ENCODE data around the gene RASGRP1.
A peak's percentile ranks its signal among the peaks of the same experiment; 100 is the strongest.

Gene RASGRP1

GRCh38 chr15:38460543-38460942 lies 104.1 kb downstream of the RASGRP1 start:
- H3K4me1 ChIP-seq (ENCODE audit: control extremely low read depth in 1 of 4, control insufficient read depth in 4 of 4, insufficient read depth in 4 of 4, low read length in 3 of 4): peaks cover 0 to 14% (median 10%) of the 10 kb centered on the region in 4 experiments
- peaks cover 0 to 17% (median 3%) of the 10 kb centered on the region in 4 experiments for H3K36me3 ChIP-seq (ENCODE audit: control insufficient read depth in 4 of 4, insufficient read depth in 4 of 4, low read length in 3 of 4)
- ChIA-PET CTCF (interaction anchor here (0.8 to 1.0 kb wide), 2 partner anchors 9 to 12 kb away, joined by 3 to 4 read pairs; no protein-coding TSS in a partner anchor), POLR2A (interaction anchor here (0.6 kb wide), 1 partner anchor 183 kb away, joined by 3 read pairs; no protein-coding TSS in a partner anchor)
- DNase-seq: no peak
- H3K4me3 ChIP-seq (ENCODE audit: control insufficient read depth in 1 of 7, extremely low read depth in 1 of 7, insufficient read depth in 4 of 7, low read depth in 2 of 7, low read length in 6 of 7): no peak overlapping the region
- 100% methylated on average over 1 of the region's 3 CpGs for WGBS (ENCODE audit: insufficient coverage)
- H3K9me3 ChIP-seq (ENCODE audit: control extremely low read depth in 1 of 5, control insufficient read depth in 4 of 5, insufficient read depth in 2 of 5, low read depth in 1 of 5, low read length in 4 of 5): no peaks in the 10 kb centered on the region
- no peak overlapping the region for H3K27ac ChIP-seq (ENCODE audit: insufficient read depth in 1 of 2, low read depth in 1 of 2, low read length in 2 of 2, poor library complexity in 1 of 2, severe bottlenecking in 2 of 2)
- no peaks in the 10 kb centered on the region for H3K27me3 ChIP-seq (replicated peaks in 2 of 5; ENCODE audit: control insufficient read depth in 4 of 5, insufficient read depth in 5 of 5, low read length in 4 of 5)

GRCh38 chr15:38459480-38459879 lies 105.1 kb downstream of the RASGRP1 start:
- H3K4me1 ChIP-seq (ENCODE audit: control extremely low read depth in 1 of 4, control insufficient read depth in 4 of 4, insufficient read depth in 4 of 4, low read length in 3 of 4): peaks cover 7 to 21% (median 20%) of the 10 kb centered on the region in 4 experiments
- no peaks in the 10 kb centered on the region for H3K27me3 ChIP-seq (replicated peaks in 2 of 5; ENCODE audit: control insufficient read depth in 4 of 5, insufficient read depth in 5 of 5, low read length in 4 of 5)
- H3K36me3 ChIP-seq (ENCODE audit: control insufficient read depth in 4 of 4, insufficient read depth in 4 of 4, low read length in 3 of 4): peaks cover 0 to 17% (median 3%) of the 10 kb centered on the region in 4 experiments
- DNase-seq: no peak
- ChIA-PET CTCF (interaction anchor here (1.0 to 2.7 kb wide), 3 partner anchors 13 to 225 kb away, joined by 3 to 16 read pairs (median 3); no protein-coding TSS in a partner anchor), POLR2A (interaction anchor here (0.5 kb wide), 1 partner anchor 1717 kb away, joined by 3 read pairs; no protein-coding TSS in a partner anchor)
- WGBS (ENCODE audit: insufficient coverage): 93% methylated on average over 3 of the region's 6 CpGs
- no peaks in the 10 kb centered on the region for H3K9me3 ChIP-seq (ENCODE audit: control extremely low read depth in 1 of 5, control insufficient read depth in 4 of 5, insufficient read depth in 2 of 5, low read depth in 1 of 5, low read length in 4 of 5)
- no peak overlapping the region for H3K4me3 ChIP-seq (ENCODE audit: control insufficient read depth in 1 of 7, extremely low read depth in 1 of 7, insufficient read depth in 4 of 7, low read depth in 2 of 7, low read length in 6 of 7)
- no peak overlapping the region for H3K27ac ChIP-seq (ENCODE audit: insufficient read depth in 1 of 2, low read depth in 1 of 2, low read length in 2 of 2, poor library complexity in 1 of 2, severe bottlenecking in 2 of 2)

GRCh38 chr15:38458646-38459045 lies 106.0 kb downstream of the RASGRP1 start:
- DNase-seq: no peak
- H3K27me3 ChIP-seq (replicated peaks in 2 of 5; ENCODE audit: control insufficient read depth in 4 of 5, insufficient read depth in 5 of 5, low read length in 4 of 5): no peaks in the 10 kb centered on the region
- peaks cover 7 to 22% (median 20%) of the 10 kb centered on the region in 4 experiments for H3K4me1 ChIP-seq (ENCODE audit: control extremely low read depth in 1 of 4, control insufficient read depth in 4 of 4, insufficient read depth in 4 of 4, low read length in 3 of 4)
- peaks cover 0 to 17% (median 3%) of the 10 kb centered on the region in 4 experiments for H3K36me3 ChIP-seq (ENCODE audit: control insufficient read depth in 4 of 4, insufficient read depth in 4 of 4, low read length in 3 of 4)
- no peak overlapping the region for H3K27ac ChIP-seq (ENCODE audit: insufficient read depth in 1 of 2, low read depth in 1 of 2, low read length in 2 of 2, poor library complexity in 1 of 2, severe bottlenecking in 2 of 2)
- 97% methylated on average over 4 of the region's 5 CpGs for WGBS (ENCODE audit: insufficient coverage)
- H3K9me3 ChIP-seq (ENCODE audit: control extremely low read depth in 1 of 5, control insufficient read depth in 4 of 5, insufficient read depth in 2 of 5, low read depth in 1 of 5, low read length in 4 of 5): no peaks in the 10 kb centered on the region
- ChIA-PET POLR2A (no interaction called here), CTCF (interaction anchor here (1.1 to 2.7 kb wide), 6 partner anchors 11 to 241 kb away, joined by 3 to 16 read pairs (median 6); no protein-coding TSS in a partner anchor)
- H3K4me3 ChIP-seq (ENCODE audit: control insufficient read depth in 1 of 7, extremely low read depth in 1 of 7, insufficient read depth in 4 of 7, low read depth in 2 of 7, low read length in 6 of 7): no peak overlapping the region

GRCh38 chr15:38455092-38455491 lies 109.5 kb downstream of the RASGRP1 start:
- WGBS (ENCODE audit: insufficient coverage): 7% methylated on average over 3 of the region's 4 CpGs
- DNase-seq: peak in 2 of 3 donors; percentile 42 to 51
- Histone ChIP-seq H3K27me3 (replicated peaks in 2 of 5; ENCODE audit: control insufficient read depth in 4 of 5, insufficient read depth in 5 of 5, low read length in 4 of 5) (no peaks in the 10 kb centered on the region), H3K4me1 (ENCODE audit: control extremely low read depth in 1 of 4, control insufficient read depth in 4 of 4, insufficient read depth in 4 of 4, low read length in 3 of 4) (peaks cover 7 to 25% (median 19%) of the 10 kb centered on the region in 4 experiments), H3K36me3 (ENCODE audit: control insufficient read depth in 4 of 4, insufficient read depth in 4 of 4, low read length in 3 of 4) (peaks cover 0 to 17% (median 3%) of the 10 kb centered on the region in 4 experiments), H3K9me3 (ENCODE audit: control extremely low read depth in 1 of 5, control insufficient read depth in 4 of 5, insufficient read depth in 2 of 5, low read depth in 1 of 5, low read length in 4 of 5) (no peaks in the 10 kb centered on the region), H3K27ac (ENCODE audit: insufficient read depth in 1 of 2, low read depth in 1 of 2, low read length in 2 of 2, poor library complexity in 1 of 2, severe bottlenecking in 2 of 2) (peak overlapping the region; percentile 86 to 95), H3K4me3 (ENCODE audit: control insufficient read depth in 1 of 7, extremely low read depth in 1 of 7, insufficient read depth in 4 of 7, low read depth in 2 of 7, low read length in 6 of 7) (peak overlapping the region in 6 of 7 experiments; percentile 57 to 97 (median 94))
- ChIA-PET POLR2A (no interaction called here), CTCF (interaction anchor here (0.8 to 2.9 kb wide), 10 partner anchors 8 to 460 kb away, joined by 3 to 22 read pairs (median 5); partner anchors contain the start of gene RASGRP1)

- H3K27me3 ChIP-seq (replicated peaks in 2 of 5; ENCODE audit: control insufficient read depth in 4 of 5, insufficient read depth in 5 of 5, low read length in 4 of 5): no peaks in the 10 kb centered on the region
- CTCF ChIA-PET: interaction anchor here (0.8 to 2.9 kb wide), 12 partner anchors 9 to 460 kb away, joined by 3 to 22 read pairs (median 4); partner anchors contain the start of gene RASGRP1
- DNase-seq: no peak
- H3K9me3 ChIP-seq (ENCODE audit: control extremely low read depth in 1 of 5, control insufficient read depth in 4 of 5, insufficient read depth in 2 of 5, low read depth in 1 of 5, low read length in 4 of 5): no peaks in the 10 kb centered on the region
- peaks cover 7 to 25% (median 17%) of the 10 kb centered on the region in 4 experiments for H3K4me1 ChIP-seq (ENCODE audit: control extremely low read depth in 1 of 4, control insufficient read depth in 4 of 4, insufficient read depth in 4 of 4, low read length in 3 of 4)
- H3K36me3 ChIP-seq (ENCODE audit: control insufficient read depth in 4 of 4, insufficient read depth in 4 of 4, low read length in 3 of 4): peaks cover 0 to 17% (median 3%) of the 10 kb centered on the region in 4 experiments
- peak overlapping the region; percentile 86 to 95 for H3K27ac ChIP-seq (ENCODE audit: insufficient read depth in 1 of 2, low read depth in 1 of 2, low read length in 2 of 2, poor library complexity in 1 of 2, severe bottlenecking in 2 of 2)
- H3K4me3 ChIP-seq (ENCODE audit: control insufficient read depth in 1 of 7, extremely low read depth in 1 of 7, insufficient read depth in 4 of 7, low read depth in 2 of 7, low read length in 6 of 7): peak overlapping the region; percentile 57 to 97 (median 93)
- WGBS (ENCODE audit: insufficient coverage): 0% methylated on average over 3 of the region's 12 CpGs
- POLR2A ChIA-PET: no interaction called here
These were observed 109.9 kb downstream of the RASGRP1 start for GRCh38 chr15:38454696-38455090.

GRCh38 chr15:38453971-38454695 lies 110.5 kb downstream of the RASGRP1 start, which contains the start of gene FAM98B:
Gene FAM98B, plus strand, starts transcription at chr15:38454127. Its CDS starts 35 bp downstream, at chr15:38454162.
- peak; percentile 88 to 89 (median 88) for DNase-seq
- ChIA-PET POLR2A (no interaction called here), CTCF (interaction anchor here (0.7 to 2.9 kb wide), 12 partner anchors 9 to 459 kb away, joined by 3 to 22 read pairs (median 4); partner anchors contain the start of gene RASGRP1)
- Histone ChIP-seq H3K36me3 (ENCODE audit: control insufficient read depth in 4 of 4, insufficient read depth in 4 of 4, low read length in 3 of 4) (peaks cover 0 to 12% (median 3%) of the 10 kb centered on the region in 4 experiments), H3K4me1 (ENCODE audit: control extremely low read depth in 1 of 4, control insufficient read depth in 4 of 4, insufficient read depth in 4 of 4, low read length in 3 of 4) (peaks cover 7 to 25% (median 15%) of the 10 kb centered on the region in 4 experiments), H3K4me3 (ENCODE audit: control insufficient read depth in 1 of 7, extremely low read depth in 1 of 7, insufficient read depth in 4 of 7, low read depth in 2 of 7, low read length in 6 of 7) (peak within 1 kb of the TSS; percentile 57 to 97 (median 93)), H3K27me3 (replicated peaks in 2 of 5; ENCODE audit: control insufficient read depth in 4 of 5, insufficient read depth in 5 of 5, low read length in 4 of 5) (no peaks in the 10 kb centered on the region), H3K9me3 (ENCODE audit: control extremely low read depth in 1 of 5, control insufficient read depth in 4 of 5, insufficient read depth in 2 of 5, low read depth in 1 of 5, low read length in 4 of 5) (no peaks in the 10 kb centered on the region), H3K27ac (ENCODE audit: insufficient read depth in 1 of 2, low read depth in 1 of 2, low read length in 2 of 2, poor library complexity in 1 of 2, severe bottlenecking in 2 of 2) (peak within 1 kb of the TSS; percentile 86 to 95)
- WGBS (ENCODE audit: insufficient coverage): 0% methylated on average over 36 of the region's 49 CpGs

All from common myeloid progenitor, CD34-positive (primary cell).